ENCODE results near the gene RHCE. TPM values are rescaled to one million over a fixed set of nuclear protein-coding genes. Genes with fewer than 3 reads are reported as not detected.

RHCE gene
- total and polyA plus RNA-seq, 9 of the 15 experiments (the other 6 are each of a cell fraction or from before 2014, with no cell fraction given) = 5.4 to 31.5 (median 12.6) TPM

DNA sequence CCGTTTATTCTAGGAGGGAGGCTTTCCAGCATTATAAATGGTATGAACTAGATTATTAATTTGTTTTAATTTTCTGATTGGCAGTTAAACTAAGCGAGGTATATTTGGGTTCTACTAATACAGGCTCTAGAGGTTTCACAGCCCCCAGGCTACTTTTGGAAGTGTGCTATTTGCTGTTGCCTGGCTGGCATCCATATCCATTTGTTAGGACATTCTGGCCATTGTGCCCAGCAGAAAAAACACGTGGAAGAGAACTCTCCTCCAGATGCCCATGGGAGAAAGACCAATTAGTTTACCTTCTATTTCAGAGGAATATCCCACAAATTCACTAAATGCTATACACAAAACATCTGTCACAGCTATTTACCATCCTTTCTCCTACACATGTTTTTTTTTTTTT is 39.4 kb upstream of the RHCE start (continued):
- no peak for TF ChIP-seq LEF1 (IDR thresholded peaks at IDR 0.05)

DNA sequence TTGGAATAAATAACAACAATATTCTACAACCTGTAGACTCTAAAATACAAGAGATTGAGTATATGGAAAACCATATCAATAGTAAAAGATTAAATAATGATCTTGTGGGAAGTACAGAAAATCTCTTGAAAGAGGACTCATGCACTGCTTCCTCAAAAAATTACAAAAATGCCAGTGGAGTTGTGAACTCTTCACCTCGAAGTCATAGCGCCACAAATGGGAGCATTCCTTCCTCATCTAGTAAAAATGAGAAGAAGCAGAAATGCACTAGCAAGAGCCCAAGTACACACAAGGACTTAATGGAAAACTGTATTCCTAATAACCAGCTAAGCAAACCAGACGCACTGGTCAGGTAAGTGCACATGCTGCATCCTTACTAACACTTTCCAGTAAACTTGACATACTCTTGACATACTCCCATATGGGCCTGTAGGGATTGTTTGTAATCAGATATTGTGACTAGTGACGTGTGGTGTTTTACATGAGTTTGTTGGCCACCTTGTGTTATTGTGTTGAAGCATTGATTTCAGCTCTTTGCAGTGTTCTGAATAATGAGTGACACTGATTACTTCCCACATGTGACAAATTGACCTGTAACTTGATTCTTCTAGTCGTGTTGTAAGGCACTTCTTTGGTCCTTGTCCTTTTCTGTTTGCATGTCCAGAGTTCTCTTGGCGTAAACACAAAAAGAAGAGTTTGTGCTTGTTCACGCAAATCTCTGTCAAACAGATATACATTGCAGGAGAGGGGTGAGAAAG is 38.1 kb upstream of the RHCE start:
- in situ Hi-C loops (cut with MboI) = no loop called here
- Histone ChIP-seq H3K36me3 (ENCODE audit: control insufficient read depth, insufficient read depth, low read length) (peaks cover 75% of the 10 kb centered on the region), H3K27me3 (ENCODE audit: control insufficient read depth in 2 of 2, insufficient read depth in 2 of 2, low read length in 2 of 2) (no peaks in the 10 kb centered on the region), H3K79me2 (ENCODE audit: control insufficient read depth, insufficient read depth, low read length) (peaks cover 38% of the 10 kb centered on the region), H3K27ac (ENCODE audit: extremely low read depth, low read depth, low read length) (no peak overlapping the region), H3K4me1 (replicated peaks in 1 of 2; ENCODE audit: control insufficient read depth in 2 of 2, insufficient read depth in 2 of 2, low read length in 2 of 2) (peaks cover 0 to 9% of the 10 kb centered on the region in 2 experiments; a peak in 3 of 5 replicates), H3K4me3 (no peak overlapping the region), H3K9me1 (ENCODE audit: control insufficient read depth, insufficient read depth, low read length) (no peaks in the 10 kb centered on the region), H3K9me3 (replicated peaks; ENCODE audit: control insufficient read depth, insufficient read depth, low read depth, low read length) (no peaks in the 10 kb centered on the region), H3K9ac (ENCODE audit: insufficient read depth in 1 of 2, low read depth in 2 of 2, low read length in 2 of 2) (no peak overlapping the region), H4K20me1 (replicated peaks; ENCODE audit: control insufficient read depth, insufficient read depth, low read length) (peaks cover 8% of the 10 kb centered on the region; the same call in 1 of the 2 replicates), H3K4me2 (ENCODE audit: insufficient read depth, low read length) (no peak overlapping the region), H2AFZ (ENCODE audit: low read depth, low read length) (no peak overlapping the region)
- no TSS peak for BruUV-seq (replicated peaks)
- FAIRE-seq (peak; percentile 6), DNase-seq (ENCODE audit: extremely low read depth in 1 of 4, low spot score in 3 of 4) (no peak), ATAC-seq (no peak)
- intact Hi-C loops (cut with micrococcal nuclease) = no loop called here
- ChIA-PET POLR2A (interaction anchor here (0.6 to 1.0 kb wide), 2 partner anchors 8 to 9 kb away, joined by 3 to 4 read pairs; no protein-coding TSS in a partner anchor), CTCF (ENCODE audit: low intra/inter-chr PET ratio) (interaction anchor here (0.7 kb wide), 1 partner anchor 596 kb away, joined by 3 read pairs; no protein-coding TSS in a partner anchor)
- WGBS (ENCODE audit: insufficient coverage, low coverage, missing lambda C conversion rate) = 77% methylated on average over 7 of the region's 7 CpGs
- TF ChIP-seq, protein P1, sequence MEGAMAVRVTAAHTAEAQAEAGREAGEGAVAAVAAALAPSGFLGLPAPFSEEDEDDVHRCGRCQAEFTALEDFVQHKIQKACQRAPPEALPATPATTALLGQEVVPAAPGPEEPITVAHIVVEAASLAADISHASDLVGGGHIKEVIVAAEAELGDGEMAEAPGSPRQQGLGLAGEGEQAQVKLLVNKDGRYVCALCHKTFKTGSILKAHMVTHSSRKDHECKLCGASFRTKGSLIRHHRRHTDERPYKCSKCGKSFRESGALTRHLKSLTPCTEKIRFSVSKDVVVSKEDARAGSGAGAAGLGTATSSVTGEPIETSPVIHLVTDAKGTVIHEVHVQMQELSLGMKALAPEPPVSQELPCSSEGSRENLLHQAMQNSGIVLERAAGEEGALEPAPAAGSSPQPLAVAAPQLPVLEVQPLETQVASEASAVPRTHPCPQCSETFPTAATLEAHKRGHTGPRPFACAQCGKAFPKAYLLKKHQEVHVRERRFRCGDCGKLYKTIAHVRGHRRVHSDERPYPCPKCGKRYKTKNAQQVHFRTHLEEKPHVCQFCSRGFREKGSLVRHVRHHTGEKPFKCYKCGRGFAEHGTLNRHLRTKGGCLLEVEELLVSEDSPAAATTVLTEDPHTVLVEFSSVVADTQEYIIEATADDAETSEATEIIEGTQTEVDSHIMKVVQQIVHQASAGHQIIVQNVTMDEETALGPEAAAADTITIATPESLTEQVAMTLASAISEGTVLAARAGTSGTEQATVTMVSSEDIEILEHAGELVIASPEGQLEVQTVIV (CRISPR knock-in tag; IDR thresholded peaks at IDR 0.05; ENCODE audit: borderline replicate concordance) = no peak
- TF ChIP-seq, protein P2, sequence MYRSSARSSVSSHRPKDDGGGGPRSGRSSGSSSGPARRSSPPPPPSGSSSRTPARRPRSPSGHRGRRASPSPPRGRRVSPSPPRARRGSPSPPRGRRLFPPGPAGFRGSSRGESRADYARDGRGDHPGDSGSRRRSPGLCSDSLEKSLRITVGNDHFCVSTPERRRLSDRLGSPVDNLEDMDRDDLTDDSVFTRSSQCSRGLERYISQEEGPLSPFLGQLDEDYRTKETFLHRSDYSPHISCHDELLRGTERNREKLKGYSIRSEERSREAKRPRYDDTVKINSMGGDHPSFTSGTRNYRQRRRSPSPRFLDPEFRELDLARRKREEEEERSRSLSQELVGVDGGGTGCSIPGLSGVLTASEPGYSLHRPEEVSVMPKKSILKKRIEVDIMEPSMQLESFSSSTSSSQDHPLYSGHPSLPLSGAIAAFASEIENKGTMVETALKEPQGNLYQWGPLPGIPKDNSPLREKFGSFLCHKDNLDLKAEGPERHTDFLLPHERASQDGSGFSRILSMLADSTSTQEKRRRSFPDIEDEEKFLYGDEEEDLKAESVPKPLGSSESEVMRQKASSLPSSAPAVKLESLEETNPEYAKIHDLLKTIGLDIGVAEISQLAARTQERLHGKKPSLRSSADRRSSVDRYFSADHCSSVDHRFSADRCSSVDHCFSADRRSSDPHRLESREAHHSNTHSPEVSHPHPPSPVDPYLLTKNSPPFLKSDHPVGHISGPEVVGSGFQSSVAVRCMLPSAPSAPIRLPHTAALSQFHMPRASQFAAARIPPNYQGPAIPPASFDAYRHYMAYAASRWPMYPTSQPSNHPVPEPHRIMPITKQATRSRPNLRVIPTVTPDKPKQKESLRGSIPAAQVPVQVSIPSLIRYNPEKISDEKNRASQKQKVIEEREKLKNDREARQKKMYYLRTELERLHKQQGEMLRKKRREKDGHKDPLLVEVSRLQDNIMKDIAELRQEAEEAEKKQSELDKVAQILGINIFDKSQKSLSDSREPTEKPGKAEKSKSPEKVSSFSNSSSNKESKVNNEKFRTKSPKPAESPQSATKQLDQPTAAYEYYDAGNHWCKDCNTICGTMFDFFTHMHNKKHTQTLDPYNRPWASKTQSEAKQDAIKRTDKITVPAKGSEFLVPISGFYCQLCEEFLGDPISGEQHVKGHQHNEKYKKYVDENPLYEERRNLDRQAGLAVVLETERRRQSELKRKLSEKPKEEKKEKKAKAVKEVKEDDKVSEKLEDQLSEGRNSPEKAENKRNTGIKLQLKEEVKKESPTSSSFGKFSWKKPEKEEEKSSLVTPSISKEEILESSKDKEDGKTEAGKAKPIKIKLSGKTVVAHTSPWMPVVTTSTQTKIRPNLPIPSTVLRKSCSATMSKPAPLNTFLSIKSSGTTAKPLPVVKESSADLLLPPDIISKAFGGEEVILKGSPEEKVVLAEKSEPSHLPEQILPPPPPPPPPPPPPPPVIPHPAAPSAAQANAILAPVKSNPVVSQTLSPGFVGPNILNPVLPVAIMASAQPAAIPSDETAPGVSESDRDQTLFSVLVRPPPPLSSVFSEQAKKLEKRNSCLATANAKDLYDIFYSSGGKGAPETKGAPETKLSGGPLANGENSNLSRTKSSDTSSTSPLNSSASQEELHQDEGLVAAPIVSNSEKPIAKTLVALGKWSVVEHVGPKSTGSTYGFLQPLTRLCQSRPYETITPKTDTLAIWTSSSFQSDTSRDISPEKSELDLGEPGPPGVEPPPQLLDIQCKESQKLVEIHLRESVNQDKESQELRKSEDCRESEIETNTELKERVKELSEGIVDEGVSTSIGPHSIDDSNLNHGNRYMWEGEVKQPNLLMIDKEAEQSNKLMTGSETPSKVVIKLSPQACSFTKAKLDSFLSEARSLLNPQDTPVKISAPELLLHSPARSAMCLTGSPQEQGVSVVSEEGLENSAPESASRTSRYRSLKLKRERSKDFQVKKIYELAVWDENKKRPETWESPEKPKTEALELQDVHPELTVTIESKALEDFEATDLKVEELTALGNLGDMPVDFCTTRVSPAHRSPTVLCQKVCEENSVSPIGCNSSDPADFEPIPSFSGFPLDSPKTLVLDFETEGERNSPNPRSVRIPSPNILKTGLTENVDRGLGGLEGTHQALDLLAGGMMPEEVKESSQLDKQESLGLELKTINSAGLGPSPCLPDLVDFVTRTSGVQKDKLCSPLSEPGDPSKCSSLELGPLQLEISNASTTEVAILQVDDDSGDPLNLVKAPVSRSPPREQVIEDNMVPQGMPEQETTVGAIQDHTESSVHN (IDR thresholded peaks at IDR 0.05; ENCODE audit: borderline replicate concordance in 1 of 2, low read depth in 1 of 2) = no peak
- TF ChIP-seq EGR1 (conservative IDR thresholded peaks at IDR 0.05) = no peak
- TF ChIP-seq ZFP36 (IDR thresholded peaks at IDR 0.05; ENCODE audit: low read depth, low read length, partially characterized antibody) = no peak
- TF ChIP-seq KDM1A (IDR thresholded peaks at IDR 0.05) = peak; percentile 44 to 55; a peak in 2 of 4 replicates
- no peak for TF ChIP-seq ZNF134 (CRISPR knock-in tag; conservative IDR thresholded peaks at IDR 0.05)
- TF ChIP-seq, protein P3, sequence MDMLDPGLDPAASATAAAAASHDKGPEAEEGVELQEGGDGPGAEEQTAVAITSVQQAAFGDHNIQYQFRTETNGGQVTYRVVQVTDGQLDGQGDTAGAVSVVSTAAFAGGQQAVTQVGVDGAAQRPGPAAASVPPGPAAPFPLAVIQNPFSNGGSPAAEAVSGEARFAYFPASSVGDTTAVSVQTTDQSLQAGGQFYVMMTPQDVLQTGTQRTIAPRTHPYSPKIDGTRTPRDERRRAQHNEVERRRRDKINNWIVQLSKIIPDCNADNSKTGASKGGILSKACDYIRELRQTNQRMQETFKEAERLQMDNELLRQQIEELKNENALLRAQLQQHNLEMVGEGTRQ (CRISPR knock-in tag; IDR thresholded peaks at IDR 0.05) = no peak

Data from K562 (cell line).